Lower lobe of right lung (tissue), 2 donors: Measurements from ENCODE around the gene POPDC2. TPM values are rescaled to one million over a fixed set of nuclear protein-coding genes. Genes with fewer than 3 reads are reported as not detected.

Experiments
- ATAC-seq, 2 donors: fragments of 200-7000 bp; cut with Tn5 transposase; one replicate each; pipeline ENCODE4 v1.9.1; 2020 to 2022; ENCODE audit warnings: mild to moderate bottlenecking in 2 of 2, moderate library complexity in 2 of 2
- DNase-seq: peaks from one replicate; pipeline ENCODE4 v3.0.0-alpha.2; 2020
- H3K27ac ChIP-seq: fragments of 200-600 bp; one replicate; pipeline ENCODE4 v1.8.0; 2022
- H3K27me3 ChIP-seq: fragments of 200-600 bp; one replicate; pipeline ENCODE4 v1.8.0; 2022; ENCODE audit warnings: low read depth
- H3K36me3 ChIP-seq: fragments of 200-600 bp; one replicate; pipeline ENCODE4 v1.8.0; 2022; ENCODE audit warnings: mild to moderate bottlenecking
- H3K4me1 ChIP-seq: fragments of 200-600 bp; one replicate; pipeline ENCODE4 v1.8.0; 2022
- H3K4me3 ChIP-seq: fragments of 200-600 bp; one replicate; pipeline ENCODE4 v1.8.0; 2022; ENCODE audit warnings: mild to moderate bottlenecking
- H3K9me3 ChIP-seq: fragments of 200-600 bp; one replicate; pipeline ENCODE4 v1.8.0; 2022
- CTCF ChIP-seq: fragments of 200-600 bp; IDR thresholded peaks from one replicate; pipeline ENCODE4 v1.8.0; 2022; ENCODE audit warnings: antibody characterized with exemption, mild to moderate bottlenecking
- intact Hi-C: fragments of 100-400 bp; cut with DNase I; formaldehyde crosslinking; loops from one replicate; pipeline ENCODE4 v1.11.0; 2022
- total RNA-seq: library from RNA; stranded (reverse); fragmentation: NEBNext Ultra II Directional; extraction: Animal tissue kit (Norgen Biotek cat#: 25700); gene quantifications from one replicate; pipeline ENCODE4 v1.2.1, GENCODE V29; 2021
- donor health status: DM: no; HTN: yes; CAD: no; lungs with severe emphysema.

Gene POPDC2
- total RNA-seq, 1 donor from 2014 or later: 1.5 TPM

DNA sequence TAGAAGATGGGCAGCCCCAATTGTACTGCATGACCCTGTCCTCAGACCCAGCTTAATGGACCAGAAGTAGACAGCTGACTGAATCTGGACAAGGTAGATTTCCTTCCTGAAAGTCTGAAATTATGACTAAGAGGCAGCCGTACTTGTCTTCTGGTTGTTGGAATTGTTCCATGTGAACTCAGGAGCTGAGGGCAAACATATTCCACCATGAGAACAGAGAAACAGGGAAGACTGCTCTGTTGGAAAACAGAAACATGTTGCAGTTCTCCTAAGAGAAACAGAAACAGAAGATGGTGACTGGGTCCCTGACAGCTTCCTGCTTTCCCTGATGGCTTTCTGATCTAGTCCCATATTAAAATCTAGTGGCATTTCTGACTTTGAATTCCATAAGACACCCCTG is 24.1 kb downstream of the POPDC2 start:
- Histone ChIP-seq H3K9me3 (no peaks in the 10 kb centered on the region), H3K36me3 (no peaks in the 10 kb centered on the region), H3K27ac (peak overlapping the region; percentile 90), H3K4me1 (peaks cover 44% of the 10 kb centered on the region), H3K4me3 (no peak overlapping the region), H3K27me3 (no peaks in the 10 kb centered on the region)
- TF ChIP-seq CTCF: no peak
- intact Hi-C loops: no loop called here
- ATAC-seq (no peak), DNase-seq (no peak)

- H3K4me1 ChIP-seq: peaks cover 50% of the 10 kb centered on the region
- H3K27me3 ChIP-seq: no peaks in the 10 kb centered on the region
- H3K36me3 ChIP-seq: no peaks in the 10 kb centered on the region
- intact Hi-C loops: no loop called here
- DNase-seq (no peak), ATAC-seq (no peak)
- TF ChIP-seq CTCF: no peak
- peak overlapping the region; percentile 90 for H3K27ac ChIP-seq
- H3K9me3 ChIP-seq: no peaks in the 10 kb centered on the region
- H3K4me3 ChIP-seq: no peak overlapping the region
Measured at GRCh38 chr3:119635719-119636118, 24.7 kb downstream of the POPDC2 start.

DNA sequence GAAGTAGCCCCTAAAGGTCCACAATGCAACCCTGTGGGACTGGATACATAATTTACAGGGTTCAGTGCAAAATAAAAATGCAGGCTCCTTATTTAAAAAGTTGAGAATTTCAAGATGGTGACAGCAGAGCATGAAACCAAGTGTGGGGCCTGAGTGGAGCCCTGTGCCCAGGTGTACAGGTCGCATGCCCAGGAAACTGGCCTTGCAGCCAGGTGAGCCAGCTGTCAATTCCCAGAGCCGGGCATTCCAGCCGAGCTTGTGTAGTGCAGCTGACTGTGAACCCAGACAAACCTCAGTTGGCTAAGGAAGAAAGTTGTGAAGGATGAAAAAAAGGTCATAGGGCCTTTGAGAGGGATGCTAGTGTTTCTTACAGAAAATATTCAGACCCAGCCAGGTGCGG is 27.6 kb downstream of the POPDC2 start:
- Histone ChIP-seq H3K27me3 (no peaks in the 10 kb centered on the region), H3K27ac (no peak overlapping the region), H3K4me3 (no peak overlapping the region), H3K36me3 (no peaks in the 10 kb centered on the region), H3K9me3 (no peaks in the 10 kb centered on the region), H3K4me1 (peaks cover 59% of the 10 kb centered on the region)
- ATAC-seq (no peak), DNase-seq (no peak)
- TF ChIP-seq CTCF: no peak
- intact Hi-C loops: no loop called here

GRCh38 chr3:119632216-119632615 is 28.2 kb downstream of the POPDC2 start:
- no peak for TF ChIP-seq CTCF
- intact Hi-C loops: no loop called here
- Histone ChIP-seq H3K36me3 (no peaks in the 10 kb centered on the region), H3K27me3 (no peaks in the 10 kb centered on the region), H3K9me3 (no peaks in the 10 kb centered on the region), H3K4me1 (peaks cover 59% of the 10 kb centered on the region), H3K27ac (no peak overlapping the region), H3K4me3 (no peak overlapping the region)
- DNase-seq (no peak), ATAC-seq (no peak)

DNA sequence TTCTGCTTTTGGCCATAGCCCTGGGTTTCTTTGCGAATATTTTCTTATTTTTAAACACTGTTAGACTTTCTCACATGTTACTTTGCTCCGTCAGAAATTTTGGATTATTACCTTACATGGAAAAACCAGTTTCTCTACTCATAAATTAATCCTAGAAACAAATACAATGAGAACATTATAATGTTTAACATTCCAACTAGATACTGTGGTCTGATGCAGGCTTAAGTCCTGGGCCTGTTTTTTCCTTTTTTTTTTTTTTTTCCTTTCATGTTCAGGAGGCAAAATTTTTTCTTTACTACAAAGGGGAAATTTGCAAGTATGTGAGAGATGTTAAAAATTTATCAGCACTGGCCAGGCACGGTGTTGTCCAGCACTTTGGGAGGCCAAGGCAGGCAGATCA is 28.9 kb downstream of the POPDC2 start:
- no peak for TF ChIP-seq CTCF

DNA sequence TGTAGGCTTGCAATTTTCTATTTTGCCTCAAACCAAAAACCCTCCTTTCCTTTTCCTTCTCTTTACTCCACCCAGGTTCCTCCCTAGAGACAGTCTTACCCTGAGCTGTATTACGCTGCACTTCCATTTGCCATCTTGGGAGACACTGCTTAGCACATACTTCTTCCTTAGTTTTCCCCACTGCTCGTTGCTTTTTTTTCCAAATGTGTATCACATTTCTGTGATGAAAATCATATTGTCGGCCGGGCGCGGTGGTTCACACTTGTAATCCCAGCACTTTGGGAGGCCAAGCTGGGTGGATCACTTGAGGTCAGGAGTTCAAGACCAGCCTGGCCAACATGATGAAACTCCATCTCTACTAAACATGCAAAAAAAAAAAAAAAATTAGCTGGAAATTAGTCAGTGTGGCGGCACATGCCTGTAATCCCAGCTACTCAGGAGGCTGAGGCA is 29.5 kb downstream of the POPDC2 start:
- no peaks in the 10 kb centered on the region for H3K9me3 ChIP-seq
- H3K4me1 ChIP-seq: peaks cover 56% of the 10 kb centered on the region
- H3K4me3 ChIP-seq: no peak overlapping the region
- peak overlapping the region; percentile 54 for H3K27ac ChIP-seq
- TF ChIP-seq CTCF: no peak
- DNase-seq (no peak), ATAC-seq (peak; percentile 21 to 45)
- no peaks in the 10 kb centered on the region for H3K36me3 ChIP-seq
- no peaks in the 10 kb centered on the region for H3K27me3 ChIP-seq
- intact Hi-C loops: no loop called here

More for the DNA sequence above, 28.9 kb downstream of the POPDC2 start:
- H3K27me3 ChIP-seq: no peaks in the 10 kb centered on the region
- H3K9me3 ChIP-seq: no peaks in the 10 kb centered on the region
- no peaks in the 10 kb centered on the region for H3K36me3 ChIP-seq
- no peak for ATAC-seq
- no peak for DNase-seq
- intact Hi-C loops: no loop called here
- peaks cover 58% of the 10 kb centered on the region for H3K4me1 ChIP-seq
- H3K4me3 ChIP-seq: no peak overlapping the region
- H3K27ac ChIP-seq: peak overlapping the region; percentile 21
